DOHH2 (cell line): ENCODE results near the gene FOXO4.

ENCODE experiments used
- EZH2phosphoT487 ChIP-seq: fragments of 200-600 bp; sonication (generic); IDR thresholded peaks from 2 replicates; pipeline ENCODE4 v1.6.1; 2017; ENCODE audit warnings: borderline replicate concordance, mild to moderate bottlenecking, antibody characterized with exemption, low read length, moderate library complexity, mixed read lengths
- TF ChIP-seq, protein P1 (sequence below): fragments of 200-600 bp; sonication (generic); IDR thresholded peaks from one replicate; pipeline ENCODE4 v1.5.1; 2014; ENCODE audit warnings: antibody characterized with exemption, mild to moderate bottlenecking, low read depth, low read length; ENCODE audit not compliant: poor library complexity, severe bottlenecking

DNA sequence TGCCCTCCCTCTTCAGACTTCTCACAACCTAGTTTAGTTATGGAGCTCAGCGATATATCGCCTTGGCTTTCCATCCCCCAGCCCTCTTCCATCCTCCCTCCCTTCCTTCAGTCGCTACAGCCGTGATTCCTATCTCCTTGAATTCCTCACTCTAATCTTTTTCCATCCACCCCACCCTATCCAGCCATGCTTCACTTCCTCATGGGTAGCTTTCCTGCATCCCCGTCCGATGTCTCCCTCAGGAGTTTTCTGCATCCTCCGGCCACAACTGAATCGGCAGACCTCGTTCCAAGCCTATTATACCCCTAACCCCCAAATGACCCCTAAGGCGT lies 28.0 kb upstream of the FOXO4 start:
- TF ChIP-seq, protein P1, sequence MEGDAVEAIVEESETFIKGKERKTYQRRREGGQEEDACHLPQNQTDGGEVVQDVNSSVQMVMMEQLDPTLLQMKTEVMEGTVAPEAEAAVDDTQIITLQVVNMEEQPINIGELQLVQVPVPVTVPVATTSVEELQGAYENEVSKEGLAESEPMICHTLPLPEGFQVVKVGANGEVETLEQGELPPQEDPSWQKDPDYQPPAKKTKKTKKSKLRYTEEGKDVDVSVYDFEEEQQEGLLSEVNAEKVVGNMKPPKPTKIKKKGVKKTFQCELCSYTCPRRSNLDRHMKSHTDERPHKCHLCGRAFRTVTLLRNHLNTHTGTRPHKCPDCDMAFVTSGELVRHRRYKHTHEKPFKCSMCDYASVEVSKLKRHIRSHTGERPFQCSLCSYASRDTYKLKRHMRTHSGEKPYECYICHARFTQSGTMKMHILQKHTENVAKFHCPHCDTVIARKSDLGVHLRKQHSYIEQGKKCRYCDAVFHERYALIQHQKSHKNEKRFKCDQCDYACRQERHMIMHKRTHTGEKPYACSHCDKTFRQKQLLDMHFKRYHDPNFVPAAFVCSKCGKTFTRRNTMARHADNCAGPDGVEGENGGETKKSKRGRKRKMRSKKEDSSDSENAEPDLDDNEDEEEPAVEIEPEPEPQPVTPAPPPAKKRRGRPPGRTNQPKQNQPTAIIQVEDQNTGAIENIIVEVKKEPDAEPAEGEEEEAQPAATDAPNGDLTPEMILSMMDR = no peak
- no peak for TF ChIP-seq EZH2phosphoT487
